HG02798 (cell line): ENCODE results near the gene SAMM50.

ENCODE experiments used
- ATAC-seq: cut with Tn5 transposase; IDR thresholded peaks from one replicate; pipeline ENCODE4 v1.9.1; 2021; ENCODE audit warnings: mild to moderate bottlenecking; ENCODE audit not compliant: unreplicated experiment, poor library complexity

The SAMM50 gene

DNA sequence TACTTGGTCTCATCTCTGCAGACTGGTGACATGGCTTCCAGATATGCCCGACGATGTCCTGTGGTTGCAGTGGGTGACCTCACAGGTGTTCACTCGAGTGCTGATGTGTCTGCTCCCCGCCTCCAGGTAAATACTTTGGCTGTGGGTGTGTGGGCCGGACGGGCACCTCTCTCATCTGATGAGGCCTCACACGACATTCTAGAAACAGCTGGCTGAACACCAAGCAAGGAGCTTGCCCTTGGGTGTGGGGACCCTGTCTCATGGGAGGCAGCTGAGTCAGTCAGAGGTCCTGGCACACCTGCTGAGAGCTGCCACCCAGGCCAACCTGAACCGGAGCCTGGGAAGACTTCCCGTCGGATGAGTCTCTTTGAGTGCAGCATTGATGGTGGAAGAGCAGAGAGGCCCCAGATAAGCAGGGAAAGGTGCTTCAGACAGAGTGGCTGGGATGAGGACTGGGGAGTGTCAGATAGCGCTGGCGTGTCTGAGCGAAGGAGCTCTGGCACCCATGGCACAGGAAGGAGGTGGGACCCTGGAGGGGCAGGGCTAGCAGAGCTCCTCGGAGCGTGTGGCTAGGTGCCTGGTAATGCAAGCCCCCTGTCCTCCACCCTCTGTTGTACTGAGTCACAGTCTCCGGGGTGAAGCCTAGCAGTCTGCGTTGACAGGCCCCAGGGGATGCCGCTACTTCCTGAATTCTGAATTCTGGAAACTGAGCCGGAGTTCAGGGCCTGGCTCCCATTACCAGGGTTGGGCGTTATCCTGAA, 10.4 kb upstream of the SAMM50 start:
- ATAC-seq: no peak

- no peak for ATAC-seq
These were observed 9.4 kb upstream of the SAMM50 start for GRCh38 chr22:43945632-43946383.

GRCh38 chr22:43946384-43946667, 8.9 kb upstream of the SAMM50 start:
- ATAC-seq: no peak

DNA sequence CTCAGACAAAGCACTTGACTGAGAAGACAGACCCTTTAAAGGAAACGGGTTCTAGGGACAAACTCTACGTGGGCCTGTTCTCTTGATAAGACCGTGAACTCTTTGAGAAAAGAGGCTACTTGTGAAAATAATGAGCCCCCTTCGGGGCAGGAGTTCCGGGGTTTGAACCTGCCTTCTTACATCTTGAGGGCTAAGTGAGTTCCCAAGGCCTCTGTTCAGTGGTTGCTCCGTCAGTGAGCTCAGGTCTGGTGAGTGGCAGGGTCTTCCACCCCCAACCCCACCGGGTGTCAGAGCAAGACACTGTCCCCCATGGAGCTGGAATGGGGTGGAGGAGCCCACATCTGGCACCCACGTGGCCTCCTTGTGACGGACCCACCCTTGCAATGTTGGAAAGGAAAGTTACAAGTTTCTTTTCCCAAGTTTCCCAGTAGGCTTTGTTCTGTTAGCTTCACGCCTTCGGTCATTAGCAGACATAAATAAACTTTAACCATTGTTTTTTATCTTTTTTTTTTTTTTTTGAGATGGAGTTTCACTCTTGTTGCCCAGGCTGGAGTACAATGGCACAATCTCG, 6.3 kb upstream of the SAMM50 start:
- no peak for ATAC-seq

GRCh38 chr22:43951391-43951790, 3.9 kb upstream of the SAMM50 start:
- no peak for ATAC-seq

DNA sequence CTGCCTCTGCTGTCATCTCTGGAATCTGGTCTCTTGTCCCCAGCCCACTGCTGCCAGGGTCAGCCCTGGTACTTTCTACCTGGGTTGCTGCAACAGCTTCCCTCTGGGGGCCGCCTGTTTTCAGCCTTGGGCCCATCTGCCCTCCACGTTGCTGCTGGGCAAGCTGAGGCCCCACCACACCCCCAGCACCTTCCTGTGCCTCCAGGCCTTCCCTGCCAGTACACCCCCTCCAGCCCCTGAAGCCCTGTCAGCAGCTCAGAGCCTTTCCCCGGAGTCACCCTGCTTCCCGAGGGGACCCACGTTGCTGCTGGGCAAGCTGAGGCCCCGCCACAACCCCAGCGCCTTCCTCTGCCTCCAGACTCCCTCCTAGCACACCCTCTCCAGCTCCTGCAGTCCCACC, 3.3 kb upstream of the SAMM50 start:
- ATAC-seq: no peak

DNA sequence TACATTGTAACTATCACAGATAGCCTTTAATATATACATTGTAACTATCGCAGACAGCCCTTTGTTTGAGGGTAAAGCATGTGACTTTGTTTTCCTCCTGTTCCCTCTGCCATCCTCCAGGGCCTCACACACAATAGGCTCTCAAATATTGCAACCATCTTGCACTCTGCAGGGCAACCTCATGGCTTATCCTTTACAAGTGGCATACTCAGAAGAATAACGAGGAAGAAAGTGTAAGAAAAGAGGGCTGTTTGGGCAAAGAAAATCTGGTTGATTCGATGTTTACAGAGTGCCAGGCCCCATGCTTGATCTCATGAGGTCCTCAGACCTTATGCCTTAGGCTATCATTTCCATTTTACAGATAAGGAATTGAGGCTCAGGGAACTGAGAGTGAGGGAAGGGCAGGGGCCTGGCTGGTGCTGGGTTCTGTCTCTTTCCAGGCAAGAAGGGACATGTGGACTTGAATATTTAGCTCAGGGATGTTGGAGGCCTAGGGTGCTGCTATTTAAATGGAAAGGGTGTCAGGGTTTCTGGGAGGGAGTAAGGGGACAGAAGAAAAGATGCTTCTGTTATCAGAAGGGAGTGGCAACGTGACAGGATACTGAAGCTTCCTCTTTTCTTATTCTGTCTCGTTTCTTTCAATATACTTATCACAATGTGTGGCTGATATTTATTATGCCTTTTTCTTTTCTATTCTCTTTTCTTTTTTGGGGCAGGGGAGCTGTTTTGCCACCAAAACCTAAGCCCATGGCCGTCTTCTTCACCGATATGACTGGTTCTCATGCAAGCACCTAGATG, 1.1 kb upstream of the SAMM50 start:
- no peak for ATAC-seq

- no peak for ATAC-seq
These were observed 891 bp downstream of the SAMM50 start for GRCh38 chr22:43955883-43956782.

GRCh38 chr22:43956805-43957463, 1.7 kb downstream of the SAMM50 start:
- ATAC-seq: no peak

GRCh38 chr22:43957871-43958270, 2.6 kb downstream of the SAMM50 start:
- ATAC-seq: no peak

- no peak for ATAC-seq
These were observed 9.1 kb downstream of the SAMM50 start for GRCh38 chr22:43964314-43964857.

- no peak for ATAC-seq
These were observed 11.8 kb downstream of the SAMM50 start for GRCh38 chr22:43967069-43967468.

- no peak for ATAC-seq
These were observed 13.4 kb downstream of the SAMM50 start for GRCh38 chr22:43968614-43969013.

DNA sequence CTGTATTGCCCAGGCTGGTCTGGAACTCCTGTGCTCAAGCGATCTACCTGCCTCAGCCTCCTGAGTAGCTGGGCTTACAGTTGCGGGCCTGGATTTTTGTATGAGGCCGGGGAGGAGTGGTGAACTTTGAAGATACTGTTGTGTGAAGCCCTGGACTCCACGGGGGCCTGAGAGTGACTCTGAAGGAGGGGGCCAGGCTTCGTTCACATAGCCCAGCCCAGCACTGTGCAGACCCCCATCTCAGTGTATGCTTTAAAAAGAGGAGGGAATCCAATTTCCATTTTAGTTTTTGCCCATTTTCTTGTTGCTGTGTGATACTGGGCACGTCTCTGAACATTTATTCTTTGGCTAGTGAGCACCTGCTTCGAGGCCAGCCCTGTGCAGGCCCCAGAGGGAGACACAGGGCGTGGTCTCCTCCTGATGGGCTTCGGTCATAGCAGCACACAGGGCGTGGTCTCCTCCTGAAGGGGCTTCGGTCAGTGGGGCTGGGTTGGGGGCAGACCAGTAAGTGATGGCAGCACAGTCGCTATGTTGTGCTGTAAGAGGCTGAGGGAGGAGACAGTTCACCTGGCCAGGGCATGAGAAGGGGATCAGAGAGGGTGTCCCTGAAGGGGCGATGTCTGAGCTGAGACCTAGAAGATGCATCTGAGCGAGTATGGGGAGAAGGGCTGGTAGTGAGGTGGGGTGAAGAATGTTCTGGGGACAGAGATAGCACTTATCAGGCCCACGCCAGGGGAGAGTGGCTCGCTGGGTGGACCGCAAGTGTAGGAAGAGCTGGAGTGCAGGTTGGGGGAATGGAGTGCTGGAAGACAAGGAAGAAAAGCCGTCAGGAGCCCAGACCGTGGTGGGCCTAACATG, 14.0 kb downstream of the SAMM50 start:
- no peak for ATAC-seq

- no peak for ATAC-seq
These were observed 14.9 kb downstream of the SAMM50 start for GRCh38 chr22:43969989-43970755.

DNA sequence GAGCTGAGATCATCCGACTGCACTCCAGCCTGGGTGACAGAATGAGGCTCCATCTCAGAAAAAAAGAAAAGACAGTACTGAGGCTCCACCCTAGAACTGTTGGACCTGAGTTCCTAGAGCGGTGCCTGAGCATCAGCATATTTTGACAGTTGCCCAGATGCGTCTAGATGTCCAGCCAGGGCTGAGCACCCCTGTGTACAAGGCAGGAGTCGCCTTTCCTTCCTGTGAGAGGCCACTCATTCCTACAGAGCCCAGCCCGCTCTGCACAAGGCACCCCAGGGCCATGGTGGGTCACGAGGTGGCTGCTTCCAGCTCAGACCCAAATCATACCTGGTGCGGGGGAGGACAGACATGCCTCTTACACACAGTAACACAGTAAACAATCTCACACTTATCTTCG, 15.9 kb downstream of the SAMM50 start:
- ATAC-seq: no peak

DNA sequence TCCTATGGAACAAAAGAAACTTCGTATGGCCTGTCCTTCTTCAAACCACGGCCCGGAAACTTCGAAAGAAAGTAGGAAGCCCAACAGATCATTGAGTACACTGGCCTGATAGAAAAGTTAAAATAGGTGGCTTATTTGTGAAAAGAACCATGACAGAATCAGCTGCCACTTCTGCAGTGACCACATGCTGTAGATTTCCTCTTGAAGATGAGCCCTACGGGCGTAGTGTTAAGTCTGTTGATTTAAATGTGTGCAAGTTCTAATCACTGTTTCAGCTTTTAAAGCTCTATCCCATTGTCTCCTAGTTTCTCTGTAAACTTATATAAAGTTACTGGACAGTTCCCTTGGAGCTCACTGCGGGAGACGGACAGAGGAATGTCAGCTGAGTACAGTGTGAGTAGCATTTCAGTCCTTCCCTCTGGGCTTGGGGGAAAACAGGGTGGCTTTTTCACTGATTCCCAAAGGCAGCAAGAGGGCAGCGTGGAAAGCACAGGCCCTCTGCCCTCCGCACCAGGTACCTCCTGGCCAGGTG, 17.8 kb downstream of the SAMM50 start:
- ATAC-seq: no peak
